ENCODE measurements around the gene ERFL. TPM values are rescaled to one million over a fixed set of nuclear protein-coding genes. Genes with fewer than 3 reads are reported as not detected.

Gene ERFL
- total RNA-seq, 2 experiments from 2014 or later = 1.6 to 6.8 TPM

GRCh38 chr19:41922585-41922984 is 5.7 kb downstream of the ERFL start:
- Histone ChIP-seq H4K20me1 (ENCODE audit: insufficient read depth, low read length) (no peaks in the 10 kb centered on the region), H3K9me2 (ENCODE audit: insufficient read depth, low read length) (no peaks in the 10 kb centered on the region), H3K4me2 (ENCODE audit: low read length) (no peak overlapping the region), H3K4me3 (ENCODE audit: low read depth, low read length, poor library complexity, severe bottlenecking) (no peak overlapping the region), H3K9me3 (ENCODE audit: low read length) (no peaks in the 10 kb centered on the region), H3K36me3 (ENCODE audit: insufficient read depth, low read length) (0 out of 2 replicates have a peak, but pooled peaks cover 2% of the 10 kb centered on the region), H2AFZ (ENCODE audit: low read length) (no peak overlapping the region), H3K79me2 (ENCODE audit: insufficient read depth, low read depth, low read length) (no peaks in the 10 kb centered on the region), H3K4me1 (ENCODE audit: insufficient read depth, low read length, poor library complexity, severe bottlenecking) (peaks cover 27% of the 10 kb centered on the region), H3K27ac (ENCODE audit: low read depth, low read length, poor library complexity, severe bottlenecking) (no peak overlapping the region)
- BruUV-seq (replicated peaks) = no TSS peak
- intact Hi-C loops (cut with micrococcal nuclease; ENCODE audit: unreplicated experiment) = no loop called here
- ChIA-PET POLR2A (no interaction called here), CTCF (ENCODE audit: unreplicated experiment) (no interaction called here)
- TF ChIP-seq EZH2phosphoT487 (IDR thresholded peaks at IDR 0.05; ENCODE audit: borderline replicate concordance, low read depth, low read length) = no peak
- no peak for TF ChIP-seq CTCF (conservative IDR thresholded peaks at IDR 0.05; ENCODE audit: low read length)
- DNase-seq (ENCODE audit: low spot score) = no peak

GRCh38 chr19:41921577-41922576 is 6.4 kb downstream of the ERFL start:
- no peak overlapping the region for H3K4me3 ChIP-seq (ENCODE audit: low read depth, low read length, poor library complexity, severe bottlenecking)
- ChIA-PET CTCF (ENCODE audit: unreplicated experiment) (no interaction called here), POLR2A (no interaction called here)
- no peaks in the 10 kb centered on the region for H3K9me2 ChIP-seq (ENCODE audit: insufficient read depth, low read length)
- H3K9me3 ChIP-seq (ENCODE audit: low read length) = no peaks in the 10 kb centered on the region
- no peak overlapping the region for H3K4me2 ChIP-seq (ENCODE audit: low read length)
- intact Hi-C loops (cut with micrococcal nuclease; ENCODE audit: unreplicated experiment) = no loop called here
- no peak for DNase-seq (ENCODE audit: low spot score)
- 0 out of 2 replicates have a peak, but pooled peaks cover 2% of the 10 kb centered on the region for H3K36me3 ChIP-seq (ENCODE audit: insufficient read depth, low read length)
- H3K27ac ChIP-seq (ENCODE audit: low read depth, low read length, poor library complexity, severe bottlenecking) = no peak overlapping the region
- TF ChIP-seq EZH2phosphoT487 (IDR thresholded peaks at IDR 0.05; ENCODE audit: borderline replicate concordance, low read depth, low read length) (no peak), CTCF (conservative IDR thresholded peaks at IDR 0.05; ENCODE audit: low read length) (no peak)
- H4K20me1 ChIP-seq (ENCODE audit: insufficient read depth, low read length) = no peaks in the 10 kb centered on the region
- no TSS peak for BruUV-seq (replicated peaks)
- no peaks in the 10 kb centered on the region for H3K79me2 ChIP-seq (ENCODE audit: insufficient read depth, low read depth, low read length)
- H2AFZ ChIP-seq (ENCODE audit: low read length) = no peak overlapping the region
- peaks cover 20% of the 10 kb centered on the region for H3K4me1 ChIP-seq (ENCODE audit: insufficient read depth, low read length, poor library complexity, severe bottlenecking)

Measured in OCI-LY7 (cell line).